Mesothelial cell of epicardium (in vitro differentiated cells): ENCODE results near the gene SLC23A1. TPM values are rescaled to one million over a fixed set of nuclear protein-coding genes. Genes with fewer than 3 reads are reported as not detected.

ENCODE experiments used
- DNase-seq, 2 experiments: peaks; one replicate each; pipeline ENCODE4 v3.0.0; 2021; ENCODE audit warnings: low spot score in 2 of 2; ENCODE audit not compliant: unreplicated experiment in 2 of 2
- H3K27ac Mint-ChIP-seq: 2 replicates; pipeline ENCODE4 v1.8.0; 2021; ENCODE audit warnings: mixed read lengths
- H3K27me3 Mint-ChIP-seq: 2 replicates; pipeline ENCODE4 v1.8.0; 2021; ENCODE audit warnings: low read depth, mixed read lengths
- H3K36me3 Mint-ChIP-seq: 2 replicates; pipeline ENCODE4 v1.8.0; 2021; ENCODE audit warnings: mixed read lengths
- H3K4me1 Mint-ChIP-seq: 2 replicates; pipeline ENCODE4 v1.8.0; 2021; ENCODE audit warnings: mixed read lengths
- H3K4me3 Mint-ChIP-seq: 2 replicates; pipeline ENCODE4 v1.8.0; 2021; ENCODE audit warnings: mild to moderate bottlenecking, moderate library complexity, mixed read lengths
- H3K9me3 Mint-ChIP-seq: 2 replicates; pipeline ENCODE4 v1.8.0; 2021; ENCODE audit warnings: mixed read lengths
- CTCF ChIP-seq: fragments of 200-600 bp; sonication (generic); IDR thresholded peaks from one replicate; pipeline ENCODE4 v1.5.0; 2021; ENCODE audit warnings: antibody characterized with exemption; ENCODE audit not compliant: unreplicated experiment
- total RNA-seq: library from RNA; stranded (reverse); gene quantifications from 3 replicates; pipeline ENCODE4 v1.2.1, GENCODE V29; 2021

Gene SLC23A1
- total RNA-seq, 1 donor from 2014 or later: not detected

GRCh38 chr5:139415869-139416268 lies 32.8 kb upstream of the SLC23A1 start:
- TF ChIP-seq CTCF: no peak

GRCh38 chr5:139415221-139415861 lies 32.2 kb upstream of the SLC23A1 start:
- H3K9me3 Mint-ChIP-seq: no peaks in the 10 kb centered on the region
- H3K27ac Mint-ChIP-seq: no peak overlapping the region
- no peaks in the 10 kb centered on the region for H3K27me3 Mint-ChIP-seq
- H3K4me3 Mint-ChIP-seq: no peak overlapping the region
- TF ChIP-seq CTCF: no peak
- no peaks in the 10 kb centered on the region for H3K4me1 Mint-ChIP-seq
- peaks cover 20% of the 10 kb centered on the region for H3K36me3 Mint-ChIP-seq
- DNase-seq: no peak

More at GRCh38 chr5:139415869-139416268, 32.8 kb upstream of the SLC23A1 start:
- H3K27me3 Mint-ChIP-seq: no peaks in the 10 kb centered on the region
- no peak overlapping the region for H3K27ac Mint-ChIP-seq
- H3K4me3 Mint-ChIP-seq: no peak overlapping the region
- no peaks in the 10 kb centered on the region for H3K4me1 Mint-ChIP-seq
- peaks cover 23% of the 10 kb centered on the region for H3K36me3 Mint-ChIP-seq
- no peak for DNase-seq
- no peaks in the 10 kb centered on the region for H3K9me3 Mint-ChIP-seq

GRCh38 chr5:139414581-139415130 lies 31.6 kb upstream of the SLC23A1 start:
- Mint-ChIP-seq H3K4me1 (no peaks in the 10 kb centered on the region), H3K4me3 (no peak overlapping the region), H3K27ac (no peak overlapping the region), H3K27me3 (no peaks in the 10 kb centered on the region), H3K9me3 (no peaks in the 10 kb centered on the region), H3K36me3 (peaks cover 15% of the 10 kb centered on the region)
- DNase-seq: no peak
- TF ChIP-seq CTCF: no peak

GRCh38 chr5:139413963-139414362 lies 30.9 kb upstream of the SLC23A1 start:
- DNase-seq: no peak
- H3K36me3 Mint-ChIP-seq: peaks cover 11% of the 10 kb centered on the region
- H3K4me1 Mint-ChIP-seq: no peaks in the 10 kb centered on the region
- no peaks in the 10 kb centered on the region for H3K9me3 Mint-ChIP-seq
- H3K27me3 Mint-ChIP-seq: no peaks in the 10 kb centered on the region
- no peak overlapping the region for H3K4me3 Mint-ChIP-seq
- no peak overlapping the region for H3K27ac Mint-ChIP-seq
- no peak for TF ChIP-seq CTCF

- no peak for TF ChIP-seq CTCF
- Mint-ChIP-seq H3K36me3 (peaks cover 4% of the 10 kb centered on the region), H3K4me3 (no peak overlapping the region), H3K27me3 (no peaks in the 10 kb centered on the region), H3K9me3 (no peaks in the 10 kb centered on the region), H3K27ac (no peak overlapping the region), H3K4me1 (no peaks in the 10 kb centered on the region)
- no peak for DNase-seq
These were observed 30.1 kb upstream of the SLC23A1 start for GRCh38 chr5:139413153-139413552.
